GM21786 (cell line): ENCODE data around the gene ZNF136.

Source experiments
- ATAC-seq: cut with Tn5 transposase; IDR thresholded peaks from one replicate; pipeline ENCODE4 v1.9.1; 2021; ENCODE audit not compliant: unreplicated experiment

ZNF136 gene

GRCh38 chr19:12162882-12163806 is at the start of gene ZNF136:
ZNF136 (plus strand) TSS chr19:12163096; CDS start chr19:12163204, 108 bp downstream.
- peak; percentile 97 for ATAC-seq

GRCh38 chr19:12113121-12113520 is 49.8 kb upstream of the ZNF136 start:
- no peak for ATAC-seq

DNA sequence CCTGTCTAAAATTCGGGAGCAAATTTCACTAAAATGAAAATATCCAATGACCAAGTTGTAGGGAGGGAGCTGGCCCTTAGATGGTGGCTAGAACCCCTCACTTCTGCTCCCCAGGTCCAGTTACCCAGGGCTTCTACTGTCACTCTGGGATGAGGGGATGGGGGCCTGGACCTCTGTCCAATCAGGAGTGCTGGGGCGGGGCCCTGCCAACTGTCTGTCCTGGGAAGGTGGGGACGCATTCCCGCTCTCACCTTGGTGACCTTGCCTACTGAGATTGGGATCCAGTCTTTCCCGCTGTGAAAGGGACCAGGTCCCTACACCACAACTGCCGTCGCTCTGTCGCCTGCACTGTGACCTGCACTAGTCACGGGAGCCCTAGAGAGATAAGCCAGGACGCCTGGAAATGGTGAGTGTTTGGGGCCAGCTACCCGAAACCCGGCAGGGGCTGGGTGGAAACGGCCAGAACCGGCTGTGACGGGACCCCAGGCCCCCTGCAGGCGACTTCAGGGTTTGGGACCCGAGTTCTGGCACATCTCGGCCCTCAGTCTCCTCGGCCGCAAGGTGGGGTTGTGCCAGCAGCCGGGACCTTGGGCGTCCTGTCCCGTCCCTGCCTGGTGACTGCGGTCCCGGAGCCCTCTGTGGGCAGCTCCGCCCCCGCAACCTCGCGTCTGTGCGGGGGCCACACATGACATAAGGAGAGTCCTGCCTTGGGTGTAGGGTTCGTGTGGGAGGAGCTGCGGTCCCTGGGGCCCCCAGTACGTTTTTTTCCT is 45.5 kb upstream of the ZNF136 start:
- no peak for ATAC-seq

- no peak for ATAC-seq
Measured at GRCh38 chr19:12126707-12127106, 36.2 kb upstream of the ZNF136 start.

GRCh38 chr19:12133069-12133468 is 29.8 kb upstream of the ZNF136 start:
- no peak for ATAC-seq

- ATAC-seq = no peak
Measured at GRCh38 chr19:12137221-12137940, 25.5 kb upstream of the ZNF136 start.

GRCh38 chr19:12139269-12139668 is 23.6 kb upstream of the ZNF136 start:
- ATAC-seq = no peak

GRCh38 chr19:12139885-12140544 is 22.9 kb upstream of the ZNF136 start, which contains the start of gene ZNF20:
ZNF20 (minus strand) TSS chr19:12140350; CDS start chr19:12140182, 168 bp downstream.
- ATAC-seq = peak; percentile 91

GRCh38 chr19:12140545-12141404 is 22.1 kb upstream of the ZNF136 start:
- no peak for ATAC-seq

DNA sequence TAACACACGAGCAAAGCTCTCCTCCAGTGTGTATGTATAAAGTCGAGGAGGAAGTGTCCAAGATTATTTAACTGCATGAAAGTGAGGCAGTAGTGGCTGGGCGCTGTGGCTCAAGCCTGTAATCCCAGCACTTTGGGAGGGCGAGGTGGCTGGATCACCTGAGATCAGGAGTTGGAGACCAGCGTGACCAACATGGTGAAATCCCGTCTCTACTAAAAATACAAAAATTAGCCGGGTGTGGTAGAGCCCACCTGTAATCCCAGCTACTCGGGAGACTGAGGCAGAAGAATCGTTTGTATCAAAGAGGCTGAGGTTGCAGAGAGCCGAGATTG is 21.5 kb upstream of the ZNF136 start:
- no peak for ATAC-seq

DNA sequence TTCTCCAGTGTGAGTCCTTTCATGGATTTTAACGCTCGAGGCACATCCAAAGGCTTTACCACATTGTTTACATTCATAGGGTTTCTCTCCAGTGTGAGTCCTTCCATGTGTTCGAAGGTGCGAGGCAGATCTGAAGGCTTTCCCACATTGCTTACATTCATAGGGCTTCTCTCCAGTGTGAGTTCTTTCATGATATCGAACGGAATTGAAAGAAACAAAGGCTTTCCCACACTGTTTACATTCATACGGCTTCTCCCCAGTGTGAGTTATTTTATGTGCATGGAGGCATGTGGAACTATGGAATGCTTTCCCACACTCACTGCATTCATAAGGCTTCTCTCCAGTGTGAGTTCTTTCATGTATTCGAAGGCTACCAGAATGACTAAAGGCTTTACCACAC is 17.5 kb upstream of the ZNF136 start:
- no peak for ATAC-seq

GRCh38 chr19:12155324-12155860 is 7.5 kb upstream of the ZNF136 start:
- ATAC-seq = no peak

- peak; percentile 55 for ATAC-seq
Measured at GRCh38 chr19:12156223-12157058, 6.5 kb upstream of the ZNF136 start, which contains the start of gene ZNF625. ZNF625 (minus strand) TSS chr19:12156734; CDS start chr19:12156558, 176 bp downstream.

DNA sequence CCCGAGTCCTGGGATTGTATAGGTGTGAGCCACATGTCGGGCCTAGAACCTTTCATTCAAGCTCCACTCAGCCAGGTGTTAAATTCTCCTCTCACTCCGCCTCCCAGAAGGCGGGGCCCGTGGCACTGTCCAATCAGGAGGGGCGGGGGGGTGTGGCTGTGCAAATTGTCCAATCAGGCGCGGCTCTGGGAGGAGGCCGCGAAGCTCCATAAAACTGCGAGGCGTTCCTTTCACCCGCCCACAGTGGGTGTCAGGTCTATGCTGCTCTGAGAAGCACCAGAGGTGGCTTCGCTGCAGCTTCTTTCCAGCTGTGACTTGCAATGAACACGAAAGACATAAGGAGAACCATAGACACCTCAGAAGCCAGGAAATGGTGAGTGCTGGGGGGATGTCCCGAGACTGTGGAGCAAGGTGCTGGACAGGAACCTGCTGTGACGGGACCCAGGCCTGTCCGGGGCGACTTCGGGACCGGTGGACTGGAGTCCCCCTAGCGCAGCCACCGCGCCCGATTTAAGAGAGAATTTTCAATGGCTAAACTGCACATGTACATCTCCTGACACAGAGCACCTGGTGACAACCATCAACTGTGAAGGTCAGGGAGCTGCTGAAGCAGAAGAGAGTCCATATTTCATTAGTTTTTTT is 3.0 kb upstream of the ZNF136 start:
- ATAC-seq = no peak

- ATAC-seq = no peak
Measured at GRCh38 chr19:12162513-12162881, 399 bp upstream of the ZNF136 start.

- ATAC-seq = no peak
Measured at GRCh38 chr19:12163826-12164225, 930 bp downstream of the ZNF136 start.

GRCh38 chr19:12166626-12167025 is 3.7 kb downstream of the ZNF136 start:
- ATAC-seq = no peak

DNA sequence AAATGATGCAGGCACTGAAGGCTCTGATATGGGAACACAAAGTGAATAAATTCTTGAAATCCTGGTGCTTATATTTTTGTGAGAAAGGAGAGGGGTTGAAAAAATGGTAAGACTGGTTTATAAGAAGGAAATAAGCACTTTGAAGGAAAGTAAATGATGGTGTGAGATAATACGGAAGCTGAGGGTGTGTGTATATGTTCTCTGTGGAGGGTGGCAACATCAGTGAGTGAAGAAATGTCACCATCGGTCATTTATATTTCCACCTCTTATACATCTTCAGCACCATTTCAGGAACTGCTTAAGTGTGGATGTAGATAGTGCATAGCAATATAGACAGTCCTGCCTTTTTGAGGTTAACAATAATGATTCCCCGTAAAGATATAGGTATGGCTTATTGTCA is 17.5 kb downstream of the ZNF136 start:
- ATAC-seq = no peak
